CD4-positive, alpha-beta T cell treated with Interleukin-21 for 1 hour (primary cell): ENCODE measurements around the gene ITGA3.
"Not testable (repeated sequence)": the region's sequence is repeated elsewhere in the genome, so short reads cannot be mapped to it uniquely, and the experiment has no call there.

ENCODE experiments used
- DNase-seq: peaks from one replicate; pipeline ENCODE4 v3.0.0-alpha.2; 2020

Gene ITGA3

GRCh38 chr17:50053654-50053960, 2.3 kb upstream of the ITGA3 start:
- no peak for DNase-seq

- peak; percentile 40 for DNase-seq
Observed at GRCh38 chr17:50055055-50055425, 870 bp upstream of the ITGA3 start.

- DNase-seq, result peak; percentile 63
Observed at GRCh38 chr17:50056217-50056960, 479 bp downstream of the ITGA3 start.

- DNase-seq, result no peak
Observed at GRCh38 chr17:50056961-50057330, 1.0 kb downstream of the ITGA3 start.

- DNase-seq, result no peak
Observed at GRCh38 chr17:50057521-50057991, 1.6 kb downstream of the ITGA3 start.

GRCh38 chr17:50058296-50058953, 2.5 kb downstream of the ITGA3 start:
- no peak for DNase-seq

GRCh38 chr17:50059256-50059655, 3.3 kb downstream of the ITGA3 start:
- no peak for DNase-seq

GRCh38 chr17:50059759-50060273, 3.9 kb downstream of the ITGA3 start:
- DNase-seq, result no peak

GRCh38 chr17:50060951-50061712, 5.2 kb downstream of the ITGA3 start:
- no peak for DNase-seq

- not testable (repeated sequence) for DNase-seq
Observed at GRCh38 chr17:50061713-50062045, 5.8 kb downstream of the ITGA3 start.

GRCh38 chr17:50062293-50063243, 6.7 kb downstream of the ITGA3 start:
- no peak for DNase-seq

- no peak for DNase-seq
Observed at GRCh38 chr17:50063561-50064252, 7.8 kb downstream of the ITGA3 start.

GRCh38 chr17:50064253-50065001, 8.5 kb downstream of the ITGA3 start:
- no peak for DNase-seq

- no peak for DNase-seq
Observed at GRCh38 chr17:50065056-50065455, 9.1 kb downstream of the ITGA3 start.

GRCh38 chr17:50066995-50067394, 11.1 kb downstream of the ITGA3 start:
- DNase-seq, result no peak

- DNase-seq, result no peak
Observed at GRCh38 chr17:50067996-50068395, 12.1 kb downstream of the ITGA3 start.

GRCh38 chr17:50070908-50071680, 15.2 kb downstream of the ITGA3 start:
- DNase-seq, result no peak

GRCh38 chr17:50071692-50072091, 15.8 kb downstream of the ITGA3 start:
- DNase-seq, result no peak

- no peak for DNase-seq
Observed at GRCh38 chr17:50072130-50072529, 16.2 kb downstream of the ITGA3 start.

GRCh38 chr17:50072925-50073324, 17.0 kb downstream of the ITGA3 start:
- no peak for DNase-seq

GRCh38 chr17:50074227-50074626, 18.3 kb downstream of the ITGA3 start:
- DNase-seq, result no peak
